Spleen (tissue), 11 donors: ENCODE results near the gene NDUFA13. TPM values are rescaled to one million over a fixed set of nuclear protein-coding genes. Genes with fewer than 3 reads are reported as not detected.

Experiments
- DNase-seq: peaks from one replicate; pipeline ENCODE4 v3.0.0-alpha.2; 2020
- H3K27ac ChIP-seq, 8 donors: fragments of 200-600 bp; sonication (generic) in 7 of 8; 1 replicate in 4 of 8; 2 replicates in 4 of 8; pipeline versions ENCODE4 v1.5.0 to v1.8.0; 2016 to 2021; ENCODE audit warnings: inconsistent platforms in 4 of 8, mild to moderate bottlenecking in 4 of 8, moderate library complexity in 1 of 8
- H3K27me3 ChIP-seq, 7 donors: fragments of 200-600 bp; sonication (generic) in 6 of 7; replicated peaks in 1 of 7; 1 replicate in 4 of 7; 2 replicates in 3 of 7; pipeline versions ENCODE4 v1.5.0 to v1.8.0; 2016 to 2021; ENCODE audit warnings: inconsistent platforms in 3 of 7, mild to moderate bottlenecking in 1 of 7
- H3K36me3 ChIP-seq, 6 donors: fragments of 200-600 bp; sonication (generic) in 5 of 6; 1 replicate in 4 of 6; 2 replicates in 2 of 6; pipeline versions ENCODE4 v1.5.0 to v1.8.0; 2016 to 2021; ENCODE audit warnings: inconsistent platforms in 2 of 6
- H3K4me1 ChIP-seq, 6 donors: fragments of 200-600 bp; sonication (generic) in 5 of 6; 1 replicate in 3 of 6; 2 replicates in 3 of 6; pipeline versions ENCODE4 v1.5.0 to v1.8.0; 2016 to 2021; ENCODE audit warnings: inconsistent platforms in 3 of 6
- H3K4me3 ChIP-seq, 8 donors: fragments of 200-600 bp; sonication (generic) in 7 of 8; 1 replicate in 4 of 8; 2 replicates in 4 of 8; pipeline versions ENCODE4 v1.5.0 to v1.8.0; 2016 to 2021; ENCODE audit warnings: inconsistent platforms in 4 of 8, mild to moderate bottlenecking in 4 of 8, moderate library complexity in 2 of 8
- H3K9me3 ChIP-seq, 8 donors: fragments of 200-600 bp; sonication (generic) in 7 of 8; 1 replicate in 4 of 8; 2 replicates in 4 of 8; pipeline versions ENCODE4 v1.5.0 to v1.8.0; 2016 to 2021; ENCODE audit warnings: inconsistent platforms in 4 of 8
- CTCF ChIP-seq, 11 experiments: fragments of 200-600 bp in 7 of 11; fragments of 450-650 bp in 4 of 11; sonication (generic) in 4 of 11; IDR thresholded peaks in 8 of 11; conservative IDR thresholded peaks in 3 of 11; 1 replicate in 7 of 11; 2 replicates in 4 of 11; pipeline versions ENCODE4 v1.4.0 to v1.8.0; 2016 to 2021; ENCODE audit warnings: antibody characterized with exemption in 11 of 11, inconsistent platforms in 4 of 11, mild to moderate bottlenecking in 1 of 11
- POLR2A ChIP-seq, 3 donors: fragments of 450-650 bp; IDR thresholded peaks; one replicate each; pipeline ENCODE4 v1.5.1; 2017; ENCODE audit warnings: antibody characterized with exemption in 3 of 3, mild to moderate bottlenecking in 1 of 3
- POLR2AphosphoS5 ChIP-seq, 3 donors: sonication (generic); formaldehyde crosslinking; IDR thresholded peaks; one replicate each; pipeline ENCODE4 v1.5.1; 2017; ENCODE audit warnings: antibody characterized with exemption in 3 of 3
- WGBS, 5 donors: extraction: QIAGEN DNeasy Blood & Tissue Kit in 3 of 5; methylation state at CpG; one replicate each; pipeline versions ENCODE4 v1.1.5 to v1.1.7; 2013 to 2018; 5-methylcytosine and 5-hydroxymethylcytosine counted together
- intact Hi-C: fragments of 100-400 bp; cut with DNase I; formaldehyde crosslinking; loops from one replicate; pipeline ENCODE4 v1.15.0; 2023; ENCODE audit warnings: low total_unique reads
- polyA plus RNA-seq, 3 donors: library from polyadenylated mRNA; stranded (reverse); fragments of 200-250 nt; gene quantifications; one replicate each; pipeline ENCODE4 v1.2.1, GENCODE V29; 2013
- total RNA-seq, 7 donors: library from RNA; depleted of rRNA in 3 of 7; stranded (reverse); fragments of >200 nt in 3 of 7; fragmentation: NEBNext Ultra II Directional in 4 of 7; extraction: Animal tissue kit (Norgen Biotek cat#: 25700) in 4 of 7; gene quantifications; one replicate each; pipeline versions ENCODE4 v1.1.0 to v1.2.1, GENCODE V29; 2016 to 2021
- donor health status: healthy with polysubstance abuse.
- donor health status: DM: no; HTN: no; CAD: no; lungs with moderate emphysema.
- donor health status: DM: no; HTN: no; CAD: no.
- donor health status: Bipolar disorder and iron deficiency.
- donor health status: healthy.
- donor health status: DM: no; HTN: no; CAD: no.
- donor health status: DM: yes; HTN: yes; CAD: no.

The NDUFA13 gene
- total and polyA plus RNA-seq, 10 donors, result 24.0 to 224 (median 197) TPM

DNA sequence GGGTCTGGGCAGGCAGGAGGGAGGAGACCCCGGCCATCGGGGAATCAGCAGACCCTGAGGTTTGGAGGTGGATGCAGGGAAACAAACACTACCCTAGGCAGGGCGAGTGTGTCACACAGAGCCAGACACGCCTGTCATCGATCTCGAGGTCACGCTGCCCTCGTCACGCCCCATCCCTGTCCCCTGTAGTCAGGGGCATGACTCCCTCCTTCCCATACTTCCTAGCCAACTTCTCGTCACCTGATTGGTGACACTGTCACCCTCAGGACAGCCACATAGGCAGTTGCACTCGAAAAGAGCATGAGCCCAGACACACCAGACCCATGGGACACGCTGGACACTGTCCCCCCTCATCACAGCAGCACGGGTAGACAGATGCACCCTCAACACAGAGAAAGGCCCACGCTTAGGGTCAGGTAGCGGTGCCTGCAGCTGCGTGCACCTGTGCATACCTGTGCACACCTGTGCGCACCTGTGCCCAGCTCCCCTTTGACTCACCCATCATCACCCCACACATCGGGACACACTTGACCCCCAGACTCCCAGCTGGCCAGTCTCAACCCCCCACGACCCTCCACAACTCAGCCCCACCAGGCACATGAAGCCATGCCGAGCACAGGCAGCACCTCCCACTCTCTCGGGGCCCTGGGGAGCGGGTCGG lies 33.9 kb downstream of the NDUFA13 start:
- H3K27ac ChIP-seq, result no peak overlapping the region
- DNase-seq, result no peak
- peaks cover 0 to 5% (median 0%) of the 10 kb centered on the region in 8 donors for H3K9me3 ChIP-seq
- H3K36me3 ChIP-seq, result no peaks in the 10 kb centered on the region
- H3K4me1 ChIP-seq, result peaks cover 0 to 5% (median 0%) of the 10 kb centered on the region in 6 donors
- TF ChIP-seq CTCF (IDR thresholded peaks at IDR 0.05 in 8 of 11, conservative IDR thresholded peaks at IDR 0.05 in 3 of 11) (no peak), POLR2A (IDR thresholded peaks at IDR 0.05) (no peak), POLR2AphosphoS5 (IDR thresholded peaks at IDR 0.05) (no peak)
- 61 to 77% (median 66%) methylated on average over 19 to 23 of the region's 23 CpGs for WGBS, 5 donors
- H3K4me3 ChIP-seq, result no peak overlapping the region
- peaks cover 0 to 70% (median 11%) of the 10 kb centered on the region in 7 donors for H3K27me3 ChIP-seq
- intact Hi-C loops, result no loop called here

- Histone ChIP-seq H3K27ac (no peak overlapping the region), H3K4me3 (no peak overlapping the region), H3K27me3 (peaks cover 0 to 64% (median 11%) of the 10 kb centered on the region in 7 donors), H3K9me3 (peaks cover 0 to 5% (median 0%) of the 10 kb centered on the region in 8 donors), H3K4me1 (peaks cover 0 to 5% (median 0%) of the 10 kb centered on the region in 6 donors), H3K36me3 (no peaks in the 10 kb centered on the region)
- intact Hi-C loops, result no loop called here
- DNase-seq, result no peak
- TF ChIP-seq POLR2A (IDR thresholded peaks at IDR 0.05), result no peak
- no peak for TF ChIP-seq CTCF (IDR thresholded peaks at IDR 0.05 in 8 of 11, conservative IDR thresholded peaks at IDR 0.05 in 3 of 11)
- no peak for TF ChIP-seq POLR2AphosphoS5 (IDR thresholded peaks at IDR 0.05)
- 46 to 66% (median 51%) methylated on average over 3 to 8 of the region's 8 CpGs for WGBS, 5 donors
Observed at GRCh38 chr19:19550485-19550929, 34.5 kb downstream of the NDUFA13 start.

GRCh38 chr19:19550972-19551852 lies 35.2 kb downstream of the NDUFA13 start:
- WGBS, 5 donors, result 71 to 89% (median 82%) methylated on average over 10 of the region's 10 CpGs

More at GRCh38 chr19:19550972-19551852, 35.2 kb downstream of the NDUFA13 start:
- intact Hi-C loops, result no loop called here
- peaks cover 0 to 5% (median 0%) of the 10 kb centered on the region in 8 donors for H3K9me3 ChIP-seq
- H3K4me3 ChIP-seq, result no peak overlapping the region
- H3K4me1 ChIP-seq, result peaks cover 0 to 5% (median 0%) of the 10 kb centered on the region in 6 donors
- TF ChIP-seq POLR2AphosphoS5 (IDR thresholded peaks at IDR 0.05) (no peak), POLR2A (IDR thresholded peaks at IDR 0.05) (no peak), CTCF (IDR thresholded peaks at IDR 0.05 in 8 of 11, conservative IDR thresholded peaks at IDR 0.05 in 3 of 11) (no peak)
- DNase-seq, result no peak
- H3K27ac ChIP-seq, result no peak overlapping the region
- peaks cover 0 to 58% (median 11%) of the 10 kb centered on the region in 7 donors for H3K27me3 ChIP-seq
- no peaks in the 10 kb centered on the region for H3K36me3 ChIP-seq
